Keratinocyte (primary cell): ENCODE measurements around the gene ADGRB3. TPM values are rescaled to one million over a fixed set of nuclear protein-coding genes. Genes with fewer than 3 reads are reported as not detected.

Experiments used
- DNase-seq: peaks from one replicate; pipeline ENCODE4 v3.0.0-alpha.2; 2011; ENCODE audit warnings: low read depth, missing footprints, low spot score
- FAIRE-seq: peaks from 2 replicates; lab custom pipeline; 2011; peaks lifted over from hg19 to GRCh38; lab: Jason Lieb, UNC
- H2AFZ ChIP-seq: 2 replicates; pipeline ENCODE4 v1.6.0; 2012; ENCODE audit warnings: low read length, control low read depth, inconsistent platforms; ENCODE audit not compliant: control insufficient read depth
- H3K27ac ChIP-seq: 2 replicates; pipeline ENCODE4 v1.5.1; 2011; ENCODE audit warnings: low read length; ENCODE audit not compliant: control insufficient read depth, insufficient read depth
- H3K27me3 ChIP-seq: 3 replicates; pipeline ENCODE4 v1.6.0; 2011; ENCODE audit warnings: low read length; ENCODE audit not compliant: control insufficient read depth, insufficient read depth; ENCODE audit errors: extremely low read depth
- H3K36me3 ChIP-seq, 2 experiments: 2 replicates in 1 of 2; 3 replicates in 1 of 2; pipeline ENCODE4 v1.5.1; 2011; ENCODE audit warnings: low read length in 2 of 2, mild to moderate bottlenecking in 1 of 2; ENCODE audit not compliant: control insufficient read depth in 2 of 2, insufficient read depth in 2 of 2; ENCODE audit errors: extremely low read depth in 1 of 2
- H3K4me1 ChIP-seq: 3 replicates; pipeline ENCODE4 v1.5.1; 2011; ENCODE audit warnings: low read length; ENCODE audit not compliant: control insufficient read depth, insufficient read depth; ENCODE audit errors: extremely low read depth
- H3K4me2 ChIP-seq: 3 replicates; pipeline ENCODE4 v1.6.0; 2011; ENCODE audit warnings: low read depth, low read length; ENCODE audit not compliant: control insufficient read depth, insufficient read depth; ENCODE audit errors: extremely low read depth
- H3K4me3 ChIP-seq, 3 experiments: fragments of 200-600 bp in 1 of 3; sonication (generic) in 1 of 3; 2 replicates in 2 of 3; 3 replicates in 1 of 3; pipeline ENCODE4 v1.5.1; 2011 to 2016; ENCODE audit warnings: low read length in 3 of 3, mild to moderate bottlenecking in 3 of 3, control low read depth in 2 of 3, inconsistent platforms in 1 of 3, low read depth in 1 of 3, mixed read lengths in 1 of 3, mixed run types in 1 of 3, moderate library complexity in 1 of 3; ENCODE audit not compliant: control insufficient read depth in 2 of 3, insufficient read depth in 2 of 3; ENCODE audit errors: extremely low read depth in 1 of 3
- H3K79me2 ChIP-seq: 2 replicates; pipeline ENCODE4 v1.6.0; 2012; ENCODE audit warnings: low read length; ENCODE audit not compliant: control insufficient read depth, insufficient read depth
- H3K9ac ChIP-seq: 3 replicates; pipeline ENCODE4 v1.6.0; 2011; ENCODE audit warnings: low read length; ENCODE audit not compliant: control insufficient read depth, insufficient read depth; ENCODE audit errors: extremely low read depth
- H3K9me1 ChIP-seq: 3 replicates; pipeline ENCODE4 v1.6.0; 2011; ENCODE audit warnings: low read length; ENCODE audit not compliant: control insufficient read depth, insufficient read depth; ENCODE audit errors: extremely low read depth
- H3K9me3 ChIP-seq: 2 replicates; pipeline ENCODE4 v1.5.1; 2012; ENCODE audit warnings: low read depth, low read length; ENCODE audit not compliant: control insufficient read depth
- H4K20me1 ChIP-seq: 3 replicates; pipeline ENCODE4 v1.6.0; 2011; ENCODE audit warnings: low read length; ENCODE audit not compliant: control insufficient read depth, insufficient read depth; ENCODE audit errors: extremely low read depth
- CTCF ChIP-seq, 3 experiments: IDR thresholded peaks in 1 of 3; conservative IDR thresholded peaks in 1 of 3; optimal IDR thresholded peaks in 1 of 3; 2 replicates in 2 of 3; 3 replicates in 1 of 3; pipeline versions ENCODE3 to v1.5.1; 2011; ENCODE audit warnings: low read length in 3 of 3, mild to moderate bottlenecking in 3 of 3, moderate library complexity in 2 of 3, control low read depth in 1 of 3, inconsistent platforms in 1 of 3; ENCODE audit not compliant: insufficient read depth in 2 of 3; ENCODE audit errors: extremely low read depth in 1 of 3
- EZH2 ChIP-seq: IDR thresholded peaks from one replicate; pipeline ENCODE4 v1.6.1; 2012; ENCODE audit warnings: inconsistent platforms, mild to moderate bottlenecking, low read length, moderate library complexity
- dilution Hi-C: fragments of 300-500 bp; cut with MboI; formaldehyde crosslinking; loops from one replicate; pipeline ENCODE4 v1.7.0; 2020; ENCODE audit warnings: low sequenced_read_pairs; ENCODE audit not compliant: extremely low pct_ligation_motif_present
- polyA plus RNA-seq, 5 experiments: library from polyadenylated mRNA; depleted of rRNA in 3 of 5; stranded (reverse) in 3 of 5; stranded (forward) in 1 of 5; unstranded in 1 of 5; fragments of >200 nt; gene quantifications; 1 replicate in 1 of 5; 2 replicates in 3 of 5; 3 replicates in 1 of 5; pipeline versions ENCODE4 v1.2.1 to v1.2.3, GENCODE V29; 2011 to 2012; ENCODE audit warnings: missing spikeins in 2 of 5, low read depth in 1 of 5, low replicate concordance in 1 of 5

ADGRB3 gene
- polyA plus RNA-seq, 1 donor (not counting 4 experiments of a cell fraction or from before 2014, with no cell fraction given) = not detected

DNA sequence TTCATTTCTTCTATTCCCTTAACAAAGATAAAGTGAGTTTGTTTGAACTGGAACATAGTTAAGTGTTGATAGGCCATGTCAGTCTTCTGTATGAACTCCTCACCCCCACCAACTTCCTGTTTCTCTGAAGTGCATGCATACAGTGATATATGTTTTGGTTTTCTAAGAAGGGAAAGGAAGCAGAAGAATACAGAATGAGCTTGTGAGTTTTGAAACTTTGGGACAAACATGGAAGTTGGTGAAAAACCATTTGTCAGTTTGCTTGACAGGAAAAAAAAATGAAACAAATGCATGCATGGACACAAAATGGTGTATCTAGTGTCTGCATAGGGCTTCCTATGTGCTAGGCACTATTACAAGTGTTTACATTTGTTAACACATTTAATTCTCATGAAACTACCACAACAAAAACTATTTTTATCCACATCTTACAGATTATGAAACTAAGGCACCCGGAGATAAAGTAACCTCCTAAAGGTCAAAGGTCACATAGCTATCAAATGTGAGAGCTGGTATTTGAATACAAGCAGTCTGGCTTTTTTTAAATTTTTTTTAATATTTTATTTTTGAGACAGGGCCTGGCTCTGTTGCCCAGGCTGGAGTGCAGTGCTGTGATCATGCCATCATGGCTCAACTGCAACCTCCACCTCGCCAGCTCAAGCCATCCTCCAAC is 105.9 kb downstream of the ADGRB3 start:
- Histone ChIP-seq H3K4me3 (no peak overlapping the region), H3K9ac (no peak overlapping the region), H3K27ac (no peak overlapping the region), H3K79me2 (no peaks in the 10 kb centered on the region), H3K9me3 (no peaks in the 10 kb centered on the region), H3K9me1 (no peaks in the 10 kb centered on the region), H2AFZ (no peak overlapping the region), H3K36me3 (no peaks in the 10 kb centered on the region), H3K27me3 (no peaks in the 10 kb centered on the region), H3K4me1 (no peaks in the 10 kb centered on the region), H3K4me2 (no peak overlapping the region), H4K20me1 (no peaks in the 10 kb centered on the region)
- DNase-seq = no peak
- FAIRE-seq = no peak
- dilution Hi-C loops = no loop called here
- TF ChIP-seq CTCF (optimal IDR thresholded peaks at IDR 0.05 in 1 of 3, IDR thresholded peaks at IDR 0.05 in 1 of 3, conservative IDR thresholded peaks at IDR 0.05 in 1 of 3; ENCODE audit: extremely low read depth in 1 of 3, insufficient read depth in 2 of 3, low read length in 3 of 3) (no peak), EZH2 (no peak)

- TF ChIP-seq EZH2 = no peak
- FAIRE-seq = no peak
- Histone ChIP-seq H3K9ac (no peak overlapping the region), H3K27me3 (no peaks in the 10 kb centered on the region), H3K4me1 (no peaks in the 10 kb centered on the region), H2AFZ (no peak overlapping the region), H3K36me3 (no peaks in the 10 kb centered on the region), H4K20me1 (no peaks in the 10 kb centered on the region), H3K4me3 (no peak overlapping the region), H3K9me1 (no peaks in the 10 kb centered on the region), H3K79me2 (no peaks in the 10 kb centered on the region), H3K4me2 (no peak overlapping the region), H3K9me3 (no peaks in the 10 kb centered on the region), H3K27ac (no peak overlapping the region)
- no peak for DNase-seq
- dilution Hi-C loops = no loop called here
These were observed 106.7 kb downstream of the ADGRB3 start for GRCh38 chr6:68741501-68742386.
